ELR (cell line): ENCODE results near the gene ASF1B.

ENCODE experiments used
- DNase-seq: peaks from one replicate; pipeline ENCODE4 v3.0.0-alpha.2; 2015; ENCODE audit warnings: low read depth

ASF1B gene

GRCh38 chr19:14085309-14085995, 50.9 kb downstream of the ASF1B start, which contains the start of gene C19orf67:
Gene C19orf67, minus strand, starts transcription at chr19:14085783. Its CDS starts 156 bp downstream, at chr19:14085627.
- no peak for DNase-seq

GRCh38 chr19:14082675-14082960, 53.8 kb downstream of the ASF1B start:
- DNase-seq = no peak

GRCh38 chr19:14081797-14082674, 54.4 kb downstream of the ASF1B start:
- DNase-seq = peak; percentile 44

GRCh38 chr19:14080887-14081796, 55.2 kb downstream of the ASF1B start:
- DNase-seq = peak; percentile 100

- DNase-seq = no peak
Observed at GRCh38 chr19:14078411-14078810, 58.0 kb downstream of the ASF1B start.

GRCh38 chr19:14073925-14074838, 62.2 kb downstream of the ASF1B start:
- DNase-seq = peak; percentile 17

- DNase-seq = peak; percentile 84
Observed at GRCh38 chr19:14073261-14073924, 63.0 kb downstream of the ASF1B start.

- peak; percentile 48 for DNase-seq
Observed at GRCh38 chr19:14072535-14073260, 63.7 kb downstream of the ASF1B start, which contains the start of gene MISP3. Gene MISP3, plus strand, starts transcription at chr19:14072786. Its CDS starts 524 bp downstream, at chr19:14073310.

GRCh38 chr19:14070268-14071050, 65.9 kb downstream of the ASF1B start:
- no peak for DNase-seq
